ES-I3 (cell line): Measurements from ENCODE around the gene FOSL2.

ENCODE experiments used
- H3K36me3 ChIP-seq: 2 replicates; pipeline ENCODE4 v1.6.1; 2013; ENCODE audit warnings: mild to moderate bottlenecking, low read length, control low read depth, moderate library complexity; ENCODE audit not compliant: insufficient read depth
- H3K4me1 ChIP-seq: 2 replicates; pipeline ENCODE4 v1.6.1; 2013; ENCODE audit warnings: mild to moderate bottlenecking, control low read depth, low read length; ENCODE audit not compliant: insufficient read depth
- H3K9ac ChIP-seq: 2 replicates; pipeline ENCODE4 v1.6.1; 2013; ENCODE audit warnings: low read depth, mild to moderate bottlenecking, low read length, moderate library complexity
- H3K9me3 ChIP-seq: 2 replicates; pipeline ENCODE4 v1.6.1; 2013; ENCODE audit warnings: mild to moderate bottlenecking, low read length, moderate library complexity; ENCODE audit not compliant: control insufficient read depth, insufficient read depth

The FOSL2 gene

DNA sequence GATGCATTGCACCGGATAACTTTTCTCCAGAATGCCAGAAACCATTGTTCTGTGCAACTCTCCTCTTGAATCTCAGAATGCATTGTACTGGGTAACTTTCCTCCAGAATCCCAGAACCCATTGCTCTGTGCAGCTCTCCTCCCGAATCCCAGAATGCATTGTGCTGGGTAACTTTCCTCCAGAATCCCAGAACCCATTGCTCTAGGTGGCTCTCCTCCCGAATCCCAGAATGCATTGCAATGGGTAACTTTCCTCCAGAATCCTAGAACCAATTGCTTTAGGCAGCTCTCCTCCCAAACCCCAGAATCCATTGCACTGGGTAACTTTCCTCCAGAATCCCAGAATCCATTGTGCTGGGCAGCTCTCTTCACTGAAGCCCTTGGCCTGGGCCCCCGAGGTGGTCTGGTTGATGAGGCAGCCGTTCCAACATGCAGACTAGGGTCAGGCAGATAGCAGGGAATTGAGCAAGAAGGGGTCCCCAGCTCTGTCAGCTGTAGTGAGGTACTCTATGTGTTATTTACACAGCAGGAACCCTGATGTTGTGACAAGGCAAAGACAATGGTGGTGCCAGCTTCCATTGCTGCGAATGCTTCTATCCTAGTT lies 9.4 kb downstream of the FOSL2 start:
- Histone ChIP-seq H3K36me3 (no peaks in the 10 kb centered on the region), H3K4me1 (no peaks in the 10 kb centered on the region), H3K9ac (no peak overlapping the region), H3K9me3 (no peaks in the 10 kb centered on the region)

DNA sequence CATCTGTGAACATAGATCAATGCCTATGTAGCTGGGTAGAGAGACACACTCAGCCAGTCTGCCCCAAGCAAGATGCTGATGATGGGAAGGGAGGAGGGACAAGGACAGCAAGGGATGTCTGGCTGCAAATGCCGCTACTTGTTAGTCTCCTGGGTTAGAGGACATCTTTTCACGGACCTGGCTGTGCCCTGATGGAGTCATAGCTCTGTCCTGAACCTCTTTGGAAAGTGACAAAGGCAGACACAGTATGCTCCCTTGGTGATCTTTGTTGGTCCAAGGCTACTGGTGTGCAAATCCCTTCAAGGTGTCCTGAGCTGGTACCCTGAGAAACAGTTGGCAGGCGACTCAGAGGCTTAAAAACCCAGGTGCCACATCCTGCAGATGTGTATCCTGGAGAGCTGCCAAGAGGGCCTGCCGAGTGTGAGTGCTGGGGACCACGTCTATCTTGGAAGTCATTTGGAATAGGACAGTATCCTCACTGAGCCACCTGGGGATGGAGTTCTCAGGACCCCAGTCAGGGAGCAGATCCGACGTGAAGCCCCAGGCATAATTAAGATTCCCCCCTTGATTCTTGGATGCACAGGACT lies 10.8 kb downstream of the FOSL2 start:
- H3K9me3 ChIP-seq, result no peaks in the 10 kb centered on the region
- H3K36me3 ChIP-seq, result no peaks in the 10 kb centered on the region
- no peaks in the 10 kb centered on the region for H3K4me1 ChIP-seq
- H3K9ac ChIP-seq, result no peak overlapping the region

DNA sequence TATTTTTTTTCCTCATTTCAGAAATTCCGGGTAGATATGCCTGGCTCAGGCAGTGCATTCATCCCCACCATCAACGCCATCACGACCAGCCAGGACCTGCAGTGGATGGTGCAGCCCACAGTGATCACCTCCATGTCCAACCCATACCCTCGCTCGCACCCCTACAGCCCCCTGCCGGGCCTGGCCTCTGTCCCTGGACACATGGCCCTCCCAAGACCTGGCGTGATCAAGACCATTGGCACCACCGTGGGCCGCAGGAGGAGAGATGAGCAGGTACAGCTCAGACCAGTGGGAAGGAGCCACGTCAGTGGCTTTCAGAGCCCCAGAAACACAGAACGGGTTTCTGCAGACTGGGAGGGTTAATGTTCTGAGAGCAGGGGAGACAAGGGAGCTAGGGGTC lies 11.4 kb downstream of the FOSL2 start:
- H3K36me3 ChIP-seq, result no peaks in the 10 kb centered on the region
- no peaks in the 10 kb centered on the region; the same call in 1 of the 2 replicates for H3K4me1 ChIP-seq
- no peaks in the 10 kb centered on the region for H3K9me3 ChIP-seq
- no peak overlapping the region for H3K9ac ChIP-seq

- H3K9ac ChIP-seq, result no peak overlapping the region
- H3K9me3 ChIP-seq, result no peaks in the 10 kb centered on the region
- no peaks in the 10 kb centered on the region; the same call in 1 of the 2 replicates for H3K4me1 ChIP-seq
- no peaks in the 10 kb centered on the region for H3K36me3 ChIP-seq
Observed at GRCh38 chr2:28405537-28405936, 12.9 kb downstream of the FOSL2 start.

DNA sequence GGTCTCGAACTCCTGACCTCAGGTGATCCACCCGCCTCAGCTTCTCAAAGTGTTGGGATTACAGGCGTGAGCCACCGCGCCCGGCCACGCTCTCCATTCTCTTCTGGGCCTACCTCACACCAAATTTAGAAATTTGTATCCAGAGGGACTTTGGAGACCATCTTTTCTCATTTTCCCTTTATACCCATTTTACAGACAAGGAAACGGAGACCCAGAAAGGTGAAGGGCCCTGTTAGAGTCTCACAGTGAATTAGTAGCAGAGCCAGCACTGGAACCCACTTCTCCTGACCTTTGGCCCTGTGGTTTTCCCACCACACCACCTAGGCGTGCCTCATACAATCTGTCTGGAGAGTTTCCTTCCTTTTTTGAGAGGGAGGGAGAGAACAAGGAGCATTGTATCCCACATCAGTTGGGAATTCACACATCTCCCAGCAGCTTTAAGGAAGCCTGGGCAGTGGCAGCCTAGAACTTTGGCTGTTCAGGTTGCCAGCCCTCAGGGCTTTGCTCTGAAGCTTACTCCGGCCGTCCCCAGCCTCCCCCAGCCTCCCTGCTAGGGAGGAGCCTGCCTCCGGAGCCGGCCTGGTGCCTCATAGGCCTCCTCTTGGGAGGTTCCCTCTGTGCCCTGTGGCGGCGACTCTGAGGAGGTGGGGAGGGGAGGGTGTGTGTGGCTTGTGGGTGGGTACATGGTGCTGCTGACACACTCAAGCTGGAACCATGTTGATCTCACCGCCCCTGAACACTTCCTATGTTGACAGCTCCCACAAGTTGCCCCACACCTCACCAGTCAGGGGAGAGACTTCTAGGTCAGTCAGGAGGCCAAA lies 13.8 kb downstream of the FOSL2 start:
- no peaks in the 10 kb centered on the region for H3K9me3 ChIP-seq
- no peaks in the 10 kb centered on the region for H3K36me3 ChIP-seq
- H3K9ac ChIP-seq, result no peak overlapping the region
- no peaks in the 10 kb centered on the region; the same call in 1 of the 2 replicates for H3K4me1 ChIP-seq

- Histone ChIP-seq H3K9ac (no peak overlapping the region), H3K36me3 (no peaks in the 10 kb centered on the region), H3K4me1 (no peaks in the 10 kb centered on the region; the same call in 1 of the 2 replicates), H3K9me3 (no peaks in the 10 kb centered on the region)
Observed at GRCh38 chr2:28407131-28407975, 14.7 kb downstream of the FOSL2 start.

DNA sequence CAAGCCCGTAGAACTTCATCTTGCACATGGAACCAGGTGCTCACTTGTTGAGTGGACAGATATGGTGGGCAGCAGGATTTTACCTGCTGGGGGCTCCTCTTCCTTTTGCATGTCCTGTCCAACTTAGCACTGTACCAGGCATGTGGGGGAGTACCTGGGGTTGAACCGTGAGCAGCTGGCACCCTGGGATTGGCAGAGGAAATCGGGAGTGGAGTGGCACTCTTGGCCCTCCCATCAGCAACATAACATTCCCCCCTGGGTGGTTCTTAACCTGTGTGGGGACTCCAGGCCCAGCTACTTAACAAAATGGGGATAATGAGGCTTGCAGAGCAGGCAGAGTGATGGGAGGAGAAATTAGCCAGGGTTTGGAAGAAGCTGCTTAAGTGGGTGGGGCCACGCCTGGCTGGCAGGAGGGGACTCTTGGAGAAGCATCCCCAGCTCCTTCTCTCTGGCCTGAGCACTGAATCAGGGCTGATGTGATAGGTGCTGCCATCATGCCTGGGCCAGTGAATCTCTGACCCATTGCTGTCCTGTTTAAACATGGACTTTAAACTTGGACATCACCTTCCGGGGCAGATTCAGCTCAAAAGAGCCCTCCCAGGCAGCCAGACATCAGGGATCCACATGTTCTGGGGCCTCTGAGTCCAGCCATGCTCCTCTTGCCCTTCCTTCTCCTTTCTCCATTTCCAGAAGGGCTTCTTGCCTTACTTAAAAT lies 15.5 kb downstream of the FOSL2 start:
- Histone ChIP-seq H3K9ac (no peak overlapping the region), H3K36me3 (no peaks in the 10 kb centered on the region), H3K4me1 (no peaks in the 10 kb centered on the region; the same call in 1 of the 2 replicates), H3K9me3 (no peaks in the 10 kb centered on the region)

DNA sequence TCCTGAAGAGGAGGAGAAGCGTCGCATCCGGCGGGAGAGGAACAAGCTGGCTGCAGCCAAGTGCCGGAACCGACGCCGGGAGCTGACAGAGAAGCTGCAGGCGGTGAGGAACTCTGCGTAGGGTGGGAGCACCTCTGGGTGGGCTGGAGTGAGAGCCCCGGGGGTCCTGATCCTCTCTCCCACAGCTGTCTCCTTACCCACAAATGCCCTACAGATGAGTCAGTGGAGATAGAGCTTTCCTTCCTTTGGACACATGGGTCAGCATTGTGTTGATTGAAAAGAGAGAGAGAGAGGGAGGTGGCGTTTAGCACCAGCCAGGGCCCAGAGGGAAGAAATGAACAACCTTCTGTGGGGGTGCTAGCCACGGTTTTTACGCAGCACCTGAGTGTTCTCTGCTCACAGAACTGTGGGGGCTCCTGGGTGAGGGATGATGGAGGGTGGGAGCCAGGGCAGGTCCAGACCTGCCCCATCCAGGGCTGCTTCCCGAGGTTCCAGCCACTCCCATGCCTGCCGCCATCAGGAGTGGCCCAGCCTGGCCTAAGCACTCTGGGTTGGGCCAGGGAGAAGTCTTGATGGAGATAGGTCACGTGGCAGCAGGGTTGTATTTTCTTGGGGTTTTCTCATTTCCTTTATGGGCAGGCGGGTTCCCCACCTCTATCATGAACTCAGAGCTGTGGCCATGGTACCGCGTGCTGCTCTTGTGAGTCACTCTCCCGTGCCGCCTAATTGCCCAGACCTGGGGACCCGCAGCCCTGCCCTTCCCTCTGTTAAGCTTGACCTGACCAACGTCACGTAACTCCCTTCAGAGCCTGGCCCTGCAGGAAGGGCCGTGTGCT lies 16.3 kb downstream of the FOSL2 start:
- no peaks in the 10 kb centered on the region for H3K36me3 ChIP-seq
- H3K9ac ChIP-seq, result no peak overlapping the region
- H3K4me1 ChIP-seq, result peaks cover 6% of the 10 kb centered on the region; the same call in 1 of the 2 replicates
- no peaks in the 10 kb centered on the region for H3K9me3 ChIP-seq

DNA sequence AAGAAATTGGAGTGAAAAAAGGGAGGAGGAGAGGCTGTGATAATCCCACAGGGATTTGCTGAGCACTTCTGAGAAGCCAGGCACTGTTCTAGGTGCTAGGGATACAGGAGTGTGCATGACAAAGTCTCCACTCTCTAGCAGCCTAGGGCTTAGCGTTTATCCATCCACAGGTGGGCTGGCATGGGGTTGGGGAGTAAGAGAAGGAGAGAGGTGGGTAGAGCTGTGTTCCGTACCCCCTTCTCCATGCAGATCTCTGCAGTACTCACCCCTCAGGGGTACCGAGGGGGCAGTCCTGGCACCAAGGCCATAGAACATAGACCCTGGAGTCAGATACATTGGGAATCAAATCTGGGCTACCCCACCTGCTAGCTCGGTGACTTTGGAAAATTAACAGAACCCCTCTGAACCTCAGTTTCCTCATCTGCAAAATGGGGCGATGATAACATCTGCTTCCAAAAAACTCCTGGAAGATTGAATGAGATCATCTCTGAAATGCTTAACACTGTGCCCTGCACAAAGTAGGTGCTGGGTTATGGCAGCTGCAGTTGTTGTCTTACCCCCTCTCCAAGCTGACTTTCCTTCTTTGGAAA lies 18.6 kb downstream of the FOSL2 start:
- Histone ChIP-seq H3K36me3 (no peaks in the 10 kb centered on the region), H3K4me1 (peaks cover 9% of the 10 kb centered on the region; the same call in 1 of the 2 replicates), H3K9me3 (no peaks in the 10 kb centered on the region), H3K9ac (no peak overlapping the region)

GRCh38 chr2:28411956-28412609 lies 19.4 kb downstream of the FOSL2 start:
- H3K9me3 ChIP-seq, result no peaks in the 10 kb centered on the region
- H3K9ac ChIP-seq, result no peak overlapping the region
- H3K4me1 ChIP-seq, result peaks cover 9% of the 10 kb centered on the region; the same call in 1 of the 2 replicates
- H3K36me3 ChIP-seq, result no peaks in the 10 kb centered on the region

- peaks cover 9% of the 10 kb centered on the region; the same call in 1 of the 2 replicates for H3K4me1 ChIP-seq
- H3K9me3 ChIP-seq, result no peaks in the 10 kb centered on the region
- H3K36me3 ChIP-seq, result no peaks in the 10 kb centered on the region
- H3K9ac ChIP-seq, result no peak overlapping the region
Observed at GRCh38 chr2:28412625-28413151, 20.0 kb downstream of the FOSL2 start.

GRCh38 chr2:28413152-28413898 lies 20.7 kb downstream of the FOSL2 start:
- H3K4me1 ChIP-seq, result peaks cover 9% of the 10 kb centered on the region; the same call in 1 of the 2 replicates
- no peaks in the 10 kb centered on the region for H3K9me3 ChIP-seq
- no peaks in the 10 kb centered on the region for H3K36me3 ChIP-seq

More at GRCh38 chr2:28413152-28413898, 20.7 kb downstream of the FOSL2 start:
- no peak overlapping the region for H3K9ac ChIP-seq
